ENCODE measurements around the gene FAM120B.

DNA sequence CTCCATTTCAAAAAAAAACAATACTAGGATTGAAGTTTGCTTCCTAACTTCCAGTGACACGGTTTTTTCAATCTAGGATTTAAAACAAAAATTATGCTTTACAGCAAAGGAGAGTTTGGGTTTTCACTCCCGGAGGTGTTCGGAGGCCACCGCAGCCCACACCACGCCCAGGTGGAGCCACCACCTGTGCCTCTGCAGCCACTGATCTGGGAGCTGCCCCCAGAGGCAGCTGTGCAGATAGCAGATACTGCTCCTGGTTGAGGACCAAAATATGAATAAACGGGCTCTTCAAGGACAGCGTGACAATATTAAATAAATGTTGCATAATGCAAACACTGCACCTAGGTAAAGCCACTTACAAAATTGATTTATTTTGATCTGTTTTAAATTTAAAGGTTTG lies 45.9 kb upstream of the FAM120B start:
- TF ChIP-seq, protein P1, sequence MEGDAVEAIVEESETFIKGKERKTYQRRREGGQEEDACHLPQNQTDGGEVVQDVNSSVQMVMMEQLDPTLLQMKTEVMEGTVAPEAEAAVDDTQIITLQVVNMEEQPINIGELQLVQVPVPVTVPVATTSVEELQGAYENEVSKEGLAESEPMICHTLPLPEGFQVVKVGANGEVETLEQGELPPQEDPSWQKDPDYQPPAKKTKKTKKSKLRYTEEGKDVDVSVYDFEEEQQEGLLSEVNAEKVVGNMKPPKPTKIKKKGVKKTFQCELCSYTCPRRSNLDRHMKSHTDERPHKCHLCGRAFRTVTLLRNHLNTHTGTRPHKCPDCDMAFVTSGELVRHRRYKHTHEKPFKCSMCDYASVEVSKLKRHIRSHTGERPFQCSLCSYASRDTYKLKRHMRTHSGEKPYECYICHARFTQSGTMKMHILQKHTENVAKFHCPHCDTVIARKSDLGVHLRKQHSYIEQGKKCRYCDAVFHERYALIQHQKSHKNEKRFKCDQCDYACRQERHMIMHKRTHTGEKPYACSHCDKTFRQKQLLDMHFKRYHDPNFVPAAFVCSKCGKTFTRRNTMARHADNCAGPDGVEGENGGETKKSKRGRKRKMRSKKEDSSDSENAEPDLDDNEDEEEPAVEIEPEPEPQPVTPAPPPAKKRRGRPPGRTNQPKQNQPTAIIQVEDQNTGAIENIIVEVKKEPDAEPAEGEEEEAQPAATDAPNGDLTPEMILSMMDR (IDR thresholded peaks at IDR 0.05; ENCODE audit: insufficient read depth, low read length): no peak
- TF ChIP-seq POLR2AphosphoS5 (IDR thresholded peaks at IDR 0.05; ENCODE audit: low read depth) (no peak), GABPA (IDR thresholded peaks at IDR 0.05; ENCODE audit: low read depth) (no peak)
- TF ChIP-seq, protein P2, sequence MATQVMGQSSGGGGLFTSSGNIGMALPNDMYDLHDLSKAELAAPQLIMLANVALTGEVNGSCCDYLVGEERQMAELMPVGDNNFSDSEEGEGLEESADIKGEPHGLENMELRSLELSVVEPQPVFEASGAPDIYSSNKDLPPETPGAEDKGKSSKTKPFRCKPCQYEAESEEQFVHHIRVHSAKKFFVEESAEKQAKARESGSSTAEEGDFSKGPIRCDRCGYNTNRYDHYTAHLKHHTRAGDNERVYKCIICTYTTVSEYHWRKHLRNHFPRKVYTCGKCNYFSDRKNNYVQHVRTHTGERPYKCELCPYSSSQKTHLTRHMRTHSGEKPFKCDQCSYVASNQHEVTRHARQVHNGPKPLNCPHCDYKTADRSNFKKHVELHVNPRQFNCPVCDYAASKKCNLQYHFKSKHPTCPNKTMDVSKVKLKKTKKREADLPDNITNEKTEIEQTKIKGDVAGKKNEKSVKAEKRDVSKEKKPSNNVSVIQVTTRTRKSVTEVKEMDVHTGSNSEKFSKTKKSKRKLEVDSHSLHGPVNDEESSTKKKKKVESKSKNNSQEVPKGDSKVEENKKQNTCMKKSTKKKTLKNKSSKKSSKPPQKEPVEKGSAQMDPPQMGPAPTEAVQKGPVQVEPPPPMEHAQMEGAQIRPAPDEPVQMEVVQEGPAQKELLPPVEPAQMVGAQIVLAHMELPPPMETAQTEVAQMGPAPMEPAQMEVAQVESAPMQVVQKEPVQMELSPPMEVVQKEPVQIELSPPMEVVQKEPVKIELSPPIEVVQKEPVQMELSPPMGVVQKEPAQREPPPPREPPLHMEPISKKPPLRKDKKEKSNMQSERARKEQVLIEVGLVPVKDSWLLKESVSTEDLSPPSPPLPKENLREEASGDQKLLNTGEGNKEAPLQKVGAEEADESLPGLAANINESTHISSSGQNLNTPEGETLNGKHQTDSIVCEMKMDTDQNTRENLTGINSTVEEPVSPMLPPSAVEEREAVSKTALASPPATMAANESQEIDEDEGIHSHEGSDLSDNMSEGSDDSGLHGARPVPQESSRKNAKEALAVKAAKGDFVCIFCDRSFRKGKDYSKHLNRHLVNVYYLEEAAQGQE (IDR thresholded peaks at IDR 0.05; ENCODE audit: insufficient replicate concordance, low read depth): no peak

Measured in HL-60 (cell line).